Measurements from ENCODE around the gene GLP2R. TPM values are rescaled to one million over a fixed set of nuclear protein-coding genes. Genes with fewer than 3 reads are reported as not detected.

The GLP2R gene
- total and polyA plus RNA-seq, 2 of the 8 experiments (the other 6 are each of a cell fraction or from before 2014, with no cell fraction given): not detected

DNA sequence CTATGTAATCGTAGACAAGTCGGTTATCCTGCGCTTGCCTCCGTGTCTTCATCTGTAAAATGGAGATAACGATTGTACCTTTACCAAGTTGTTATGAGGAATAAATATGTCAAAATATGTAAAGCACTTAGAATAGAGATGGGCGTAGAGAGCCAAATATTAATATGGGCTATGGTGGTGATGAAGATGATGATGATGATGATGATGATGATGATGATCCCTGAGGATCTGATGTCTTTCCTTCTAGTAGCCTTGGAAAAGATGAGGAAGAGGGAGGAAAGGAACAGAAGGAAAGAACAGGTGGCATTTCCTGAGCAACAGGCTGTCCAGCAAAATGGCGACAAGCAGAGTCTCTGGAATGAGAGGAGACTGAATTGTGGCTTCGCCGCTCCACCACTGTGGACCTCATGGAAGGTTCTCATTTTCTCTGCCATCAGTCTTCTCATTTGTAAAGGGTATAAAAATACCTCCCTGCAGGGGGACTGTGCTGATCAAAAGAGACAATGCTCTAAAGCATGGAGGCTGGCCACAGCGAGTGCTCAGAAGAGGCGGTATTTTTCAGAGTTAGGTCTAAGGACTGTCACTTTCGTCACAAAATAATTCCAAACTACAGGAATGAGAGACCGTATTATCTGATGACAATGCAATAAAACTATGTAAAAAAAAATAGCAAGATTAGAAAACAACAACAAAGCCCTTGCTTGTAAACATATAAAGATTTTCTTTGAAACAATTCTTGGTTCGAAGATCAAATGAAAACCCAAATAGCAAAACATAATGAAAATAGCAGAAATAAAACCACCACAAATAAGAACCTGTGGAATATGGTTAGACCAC is 96.5 kb downstream of the GLP2R start:
- Histone ChIP-seq H4K91ac (replicated peaks; ENCODE audit: insufficient read length, low read length) (no peak overlapping the region), H3K14ac (ENCODE audit: insufficient read length) (no peak overlapping the region), H3K79me1 (ENCODE audit: low read depth, low read length) (no peaks in the 10 kb centered on the region), H4K8ac (ENCODE audit: extremely low read depth, insufficient read depth, low read length) (no peak overlapping the region), H3K4ac (replicated peaks; ENCODE audit: insufficient read length, low read depth, low read length) (no peak overlapping the region), H3K9me3 (ENCODE audit: insufficient read depth in 2 of 2, low read depth in 1 of 2, low read length in 1 of 2) (no peaks in the 10 kb centered on the region), H3K27me3 (replicated peaks in 1 of 4; ENCODE audit: control insufficient read depth in 3 of 4, extremely low read depth in 1 of 4, insufficient read depth in 3 of 4, low read length in 3 of 4) (no peaks in the 10 kb centered on the region), H2AFZ (ENCODE audit: low read length) (no peak overlapping the region), H3K4me2 (ENCODE audit: insufficient read depth in 1 of 2, low read depth in 2 of 2, low read length in 2 of 2) (no peak overlapping the region), H2BK120ac (replicated peaks; ENCODE audit: low read depth, low read length) (no peak overlapping the region), H3K4me3 (ENCODE audit: extremely low read depth in 1 of 4, insufficient read depth in 2 of 4, low read depth in 3 of 4, low read length in 4 of 4) (no peak overlapping the region), H4K5ac (ENCODE audit: insufficient read length, low read depth, low read length) (no peak overlapping the region), H2BK15ac (ENCODE audit: low read length) (no peak overlapping the region), H2AK5ac (ENCODE audit: low read depth, low read length) (no peak overlapping the region), H3K9ac (replicated peaks in 1 of 4; ENCODE audit: extremely low read depth in 1 of 4, low read depth in 3 of 4, low read length in 3 of 4) (no peak overlapping the region), H3K23ac (ENCODE audit: insufficient read length) (no peak overlapping the region), H3K23me2 (ENCODE audit: low read depth, low read length) (no peaks in the 10 kb centered on the region), H3K27ac (ENCODE audit: low read depth, low read length) (no peak overlapping the region), H3K79me2 (ENCODE audit: control insufficient read depth in 1 of 2, insufficient read depth in 2 of 2, low read length in 2 of 2) (no peaks in the 10 kb centered on the region), H4K20me1 (replicated peaks in 1 of 2; ENCODE audit: control insufficient read depth in 1 of 2, insufficient read depth in 2 of 2, low read length in 2 of 2) (no peaks in the 10 kb centered on the region), H3K36me3 (ENCODE audit: control insufficient read depth in 2 of 4, insufficient read depth in 4 of 4, low read length in 3 of 4) (no peaks in the 10 kb centered on the region), H2BK12ac (ENCODE audit: low read depth, low read length) (no peak overlapping the region), H2BK5ac (ENCODE audit: low read depth, low read length) (no peak overlapping the region), H3K4me1 (replicated peaks in 1 of 4; ENCODE audit: control insufficient read depth in 3 of 4, insufficient read depth in 4 of 4, low read length in 3 of 4) (no peaks in the 10 kb centered on the region), H3K56ac (replicated peaks; ENCODE audit: insufficient read length, low read depth, low read length) (no peak overlapping the region), H2BK20ac (ENCODE audit: low read length) (no peak overlapping the region), H3K18ac (ENCODE audit: extremely low read depth, low read length) (no peak overlapping the region)
- POLR2A ChIA-PET (ENCODE audit: partially characterized antibody): no interaction called here
- CTCF ChIA-PET (ENCODE audit: partially characterized antibody): interaction anchor here (0.8 to 1.3 kb wide), 3 partner anchors 26 to 406 kb away, joined by 3 to 4 read pairs (median 3); no protein-coding TSS in a partner anchor
- WGBS, 2 experiments (ENCODE audit: extremely low coverage in 1 of 2, insufficient coverage in 1 of 2, insufficient read length in 1 of 2, insufficient replicate concordance in 2 of 2, low coverage in 1 of 2, low lambda C conversion rate in 2 of 2, missing lambda C conversion rate in 1 of 2): 88% methylated on average over 14 of the region's 14 CpGs; no CpG with 5 or more reads in 1 of the 2 experiments
- no peak for TF ChIP-seq CBX5 (IDR thresholded peaks at IDR 0.05; ENCODE audit: low read depth, low read length)
- no peak for TF ChIP-seq BCL11A (IDR thresholded peaks at IDR 0.05; ENCODE audit: low read depth in 2 of 2, low read length in 2 of 2)
- FAIRE-seq (no peak), DNase-seq (ENCODE audit: low read depth in 1 of 2, low spot score in 2 of 2) (no peak)

All from H1 (cell line).